VCaP (cell line): Measurements from ENCODE around the gene MEI4.

Experiments
- H3K27ac ChIP-seq: fragments of 450-650 bp; 2 replicates; pipeline ENCODE4 v1.5.1; 2017
- CTCF ChIP-seq: fragments of 450-650 bp; conservative IDR thresholded peaks from 2 replicates; pipeline ENCODE4 v1.5.1; 2017; ENCODE audit warnings: mild to moderate bottlenecking, moderate library complexity

Gene MEI4

GRCh38 chr6:77652739-77653138 is at the start of gene MEI4:
TSS of gene MEI4 (plus strand) at chr6:77653039. CDS start at chr6:77690672, 37,633 bp downstream.
- no peak for TF ChIP-seq CTCF
- H3K27ac ChIP-seq = peak within 1 kb of the TSS; percentile 55

- TF ChIP-seq CTCF = no peak
- H3K27ac ChIP-seq = no peak overlapping the region
Observed at GRCh38 chr6:77604476-77604875, 48.4 kb upstream of the MEI4 start.

GRCh38 chr6:77607004-77607403 is 45.8 kb upstream of the MEI4 start:
- TF ChIP-seq CTCF = no peak
- no peak overlapping the region for H3K27ac ChIP-seq

GRCh38 chr6:77609106-77609505 is 43.7 kb upstream of the MEI4 start:
- no peak overlapping the region for H3K27ac ChIP-seq
- TF ChIP-seq CTCF = no peak

GRCh38 chr6:77619114-77619513 is 33.7 kb upstream of the MEI4 start:
- no peak for TF ChIP-seq CTCF
- H3K27ac ChIP-seq = no peak overlapping the region

- no peak overlapping the region for H3K27ac ChIP-seq
- peak; percentile 76 for TF ChIP-seq CTCF
Observed at GRCh38 chr6:77620278-77620882, 32.5 kb upstream of the MEI4 start.

- TF ChIP-seq CTCF = no peak
- no peak overlapping the region for H3K27ac ChIP-seq
Observed at GRCh38 chr6:77624515-77624914, 28.3 kb upstream of the MEI4 start.
